ENCODE results near the gene MUC2.
A peak's percentile ranks its signal among the peaks of the same experiment; 100 is the strongest.

The MUC2 gene

DNA sequence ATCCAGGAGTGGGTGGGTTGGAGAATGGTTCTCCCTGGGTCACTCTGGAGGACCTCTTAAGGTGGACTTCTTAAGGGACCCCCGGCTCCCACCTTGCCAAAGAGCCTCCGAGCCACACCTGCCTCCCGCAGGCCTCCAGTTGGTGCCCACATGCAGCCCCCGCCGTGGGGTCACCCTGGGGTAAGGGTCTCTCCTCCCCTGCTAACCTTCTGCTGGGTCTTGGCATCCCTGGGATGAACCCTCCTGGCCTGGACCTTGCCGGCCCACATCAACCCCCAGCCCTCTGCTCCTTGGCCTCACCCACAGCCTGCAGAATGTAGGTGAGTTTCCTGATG, 25.6 kb upstream of the MUC2 start:
- DNase-seq (ENCODE audit: low spot score): no peak
- Histone ChIP-seq H2AFZ (ENCODE audit: low read length) (no peak overlapping the region), H3K27me3 (ENCODE audit: control insufficient read depth in 3 of 3, insufficient read depth in 3 of 3, low read depth in 1 of 3, low read length in 3 of 3) (peaks cover 0 to 13% (median 0%) of the 10 kb centered on the region in 3 experiments), H4K91ac (ENCODE audit: low read depth, low read length, poor library complexity) (no peak overlapping the region), H3K79me1 (ENCODE audit: low read depth, low read length) (no peaks in the 10 kb centered on the region), H2AK5ac (ENCODE audit: low read depth, low read length) (no peak overlapping the region), H3K9me3 (replicated peaks in 1 of 2; ENCODE audit: control insufficient read depth in 2 of 2, insufficient read depth in 1 of 2, low read depth in 1 of 2, low read length in 2 of 2) (no peaks in the 10 kb centered on the region), H3K18ac (ENCODE audit: low read length) (peak overlapping the region; percentile 57), H3K4me2 (ENCODE audit: insufficient read depth, low read length, poor library complexity, severe bottlenecking) (no peak overlapping the region), H3K23ac (ENCODE audit: low read depth, low read length, poor library complexity) (no peak overlapping the region), H2BK15ac (ENCODE audit: low read length) (no peak overlapping the region), H3K4me3 (ENCODE audit: low read length in 2 of 2) (no peak overlapping the region), H3K4ac (ENCODE audit: low read length) (no peak overlapping the region), H3K36me3 (replicated peaks in 1 of 2; ENCODE audit: control insufficient read depth in 2 of 2, insufficient read depth in 2 of 2, low read length in 2 of 2) (no peaks in the 10 kb centered on the region), H3K27ac (replicated peaks; ENCODE audit: low read length) (no peak overlapping the region), H4K8ac (ENCODE audit: low read depth, low read length) (no peak overlapping the region), H2BK5ac (ENCODE audit: low read length) (no peak overlapping the region), H3K9ac (ENCODE audit: low read depth, low read length, poor library complexity) (no peak overlapping the region), H2BK12ac (ENCODE audit: low read length) (no peak overlapping the region), H3K14ac (ENCODE audit: low read length) (no peak overlapping the region), H3K4me1 (ENCODE audit: control insufficient read depth in 2 of 2, insufficient read depth in 1 of 2, low read depth in 1 of 2, low read length in 2 of 2) (peaks cover 0 to 12% of the 10 kb centered on the region in 2 donors), H2BK120ac (ENCODE audit: low read depth, low read length) (peak overlapping the region; percentile 61)
- WGBS, 2 donors (ENCODE audit: extremely low coverage in 2 of 2, insufficient read length in 2 of 2, insufficient replicate concordance in 1 of 2): no CpG with 5 or more reads among the region's 6 CpGs

DNA sequence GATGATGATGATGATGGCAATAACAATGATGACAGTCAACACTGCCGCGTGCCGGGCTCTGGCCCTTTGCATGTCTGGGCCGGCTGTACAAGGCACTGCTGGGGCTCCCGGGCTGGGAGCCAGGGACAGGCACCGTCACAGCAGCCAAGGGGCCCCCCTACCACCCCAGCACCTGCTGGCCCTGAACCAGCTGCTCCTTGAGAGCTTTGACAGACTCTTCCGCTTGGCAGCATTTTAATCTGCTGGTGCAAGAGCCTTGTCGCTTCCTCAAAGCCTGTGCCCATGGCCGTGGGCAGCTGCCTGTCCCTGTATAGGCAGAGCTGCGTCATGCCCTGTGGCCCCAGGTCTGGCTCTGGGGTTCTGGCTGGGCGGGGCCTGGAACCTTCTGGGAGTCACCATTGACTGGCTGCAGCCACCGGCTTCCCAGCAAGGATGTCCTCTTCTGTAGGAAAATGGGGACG, 25.2 kb upstream of the MUC2 start:
- Histone ChIP-seq H4K91ac (ENCODE audit: low read depth, low read length, poor library complexity) (no peak overlapping the region), H2AK5ac (ENCODE audit: low read depth, low read length) (peak overlapping the region; percentile 100), H3K4me1 (ENCODE audit: control insufficient read depth in 2 of 2, insufficient read depth in 1 of 2, low read depth in 1 of 2, low read length in 2 of 2) (peaks cover 0 to 14% of the 10 kb centered on the region in 2 donors), H3K4ac (ENCODE audit: low read length) (peak overlapping the region; percentile 53), H3K36me3 (replicated peaks in 1 of 2; ENCODE audit: control insufficient read depth in 2 of 2, insufficient read depth in 2 of 2, low read length in 2 of 2) (no peaks in the 10 kb centered on the region), H3K4me3 (ENCODE audit: low read length in 2 of 2) (no peak overlapping the region), H3K79me1 (ENCODE audit: low read depth, low read length) (no peaks in the 10 kb centered on the region), H3K27ac (replicated peaks; ENCODE audit: low read length) (no peak overlapping the region), H2BK12ac (ENCODE audit: low read length) (no peak overlapping the region), H3K14ac (ENCODE audit: low read length) (no peak overlapping the region), H4K8ac (ENCODE audit: low read depth, low read length) (no peak overlapping the region), H2BK5ac (ENCODE audit: low read length) (peak overlapping the region; percentile 24), H3K9ac (ENCODE audit: low read depth, low read length, poor library complexity) (peak overlapping the region; percentile 44), H2BK15ac (ENCODE audit: low read length) (peak overlapping the region; percentile 98), H3K9me3 (replicated peaks in 1 of 2; ENCODE audit: control insufficient read depth in 2 of 2, insufficient read depth in 1 of 2, low read depth in 1 of 2, low read length in 2 of 2) (no peaks in the 10 kb centered on the region), H3K27me3 (ENCODE audit: control insufficient read depth in 3 of 3, insufficient read depth in 3 of 3, low read depth in 1 of 3, low read length in 3 of 3) (peaks cover 0 to 15% (median 0%) of the 10 kb centered on the region in 3 experiments), H2AFZ (ENCODE audit: low read length) (no peak overlapping the region), H3K23ac (ENCODE audit: low read depth, low read length, poor library complexity) (no peak overlapping the region), H3K18ac (ENCODE audit: low read length) (peak overlapping the region; percentile 48), H3K4me2 (ENCODE audit: insufficient read depth, low read length, poor library complexity, severe bottlenecking) (no peak overlapping the region), H2BK120ac (ENCODE audit: low read depth, low read length) (peak overlapping the region; percentile 61)
- DNase-seq (ENCODE audit: low spot score): no peak
- no CpG with 5 or more reads among the region's 13 CpGs for WGBS, 2 donors (ENCODE audit: extremely low coverage in 2 of 2, insufficient read length in 2 of 2, insufficient replicate concordance in 1 of 2)

DNA sequence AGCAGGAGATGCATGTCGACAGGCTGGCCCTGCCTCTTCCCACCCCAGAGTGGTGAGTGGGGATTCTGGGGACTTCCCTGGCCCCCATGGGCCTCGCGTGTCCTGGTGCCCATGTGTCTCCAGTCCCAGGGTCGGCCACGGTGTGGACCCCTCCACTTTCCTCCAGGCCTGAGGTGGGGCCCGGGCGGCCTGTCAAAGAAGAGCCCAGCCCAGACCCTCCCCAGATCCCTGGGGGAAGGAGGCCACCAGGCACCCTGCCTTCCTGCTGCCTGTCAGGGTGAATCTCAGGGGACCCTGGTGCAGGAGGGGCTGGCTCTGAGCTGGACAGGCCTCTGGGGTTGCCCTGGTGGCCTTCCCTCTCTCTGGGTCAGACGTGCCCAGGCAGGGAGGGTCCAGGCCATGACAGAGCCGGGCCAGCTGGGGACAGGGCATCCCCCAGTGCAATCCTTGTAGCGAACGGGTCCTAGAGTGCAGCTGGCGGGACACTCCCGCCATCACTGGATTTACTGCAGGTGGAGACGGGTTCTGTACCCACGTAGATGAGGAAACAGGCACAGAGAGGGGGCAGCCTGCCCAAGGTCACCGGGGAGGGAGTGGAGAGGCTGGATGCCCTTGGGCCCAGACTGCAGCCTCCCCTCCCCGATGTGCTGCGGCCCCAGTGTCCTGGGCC, 24.6 kb upstream of the MUC2 start:
- Histone ChIP-seq H3K23ac (ENCODE audit: low read depth, low read length, poor library complexity) (peak overlapping the region; percentile 89), H2BK5ac (ENCODE audit: low read length) (peak overlapping the region; percentile 75), H3K27me3 (ENCODE audit: control insufficient read depth in 3 of 3, insufficient read depth in 3 of 3, low read depth in 1 of 3, low read length in 3 of 3) (peaks cover 0 to 18% (median 0%) of the 10 kb centered on the region in 3 experiments), H3K4me3 (ENCODE audit: low read length in 2 of 2) (no peak overlapping the region), H3K36me3 (replicated peaks in 1 of 2; ENCODE audit: control insufficient read depth in 2 of 2, insufficient read depth in 2 of 2, low read length in 2 of 2) (no peaks in the 10 kb centered on the region), H4K91ac (ENCODE audit: low read depth, low read length, poor library complexity) (peak overlapping the region; percentile 53), H2AFZ (ENCODE audit: low read length) (no peak overlapping the region), H2BK15ac (ENCODE audit: low read length) (peak overlapping the region; percentile 98), H2AK5ac (ENCODE audit: low read depth, low read length) (peak overlapping the region; percentile 100), H3K27ac (replicated peaks; ENCODE audit: low read length) (no peak overlapping the region), H2BK12ac (ENCODE audit: low read length) (peak overlapping the region; percentile 73), H3K9ac (ENCODE audit: low read depth, low read length, poor library complexity) (peak overlapping the region; percentile 60), H4K8ac (ENCODE audit: low read depth, low read length) (no peak overlapping the region), H3K14ac (ENCODE audit: low read length) (no peak overlapping the region), H3K18ac (ENCODE audit: low read length) (peak overlapping the region; percentile 85), H3K79me1 (ENCODE audit: low read depth, low read length) (no peaks in the 10 kb centered on the region), H3K4me2 (ENCODE audit: insufficient read depth, low read length, poor library complexity, severe bottlenecking) (no peak overlapping the region), H2BK120ac (ENCODE audit: low read depth, low read length) (peak overlapping the region; percentile 47), H3K9me3 (replicated peaks in 1 of 2; ENCODE audit: control insufficient read depth in 2 of 2, insufficient read depth in 1 of 2, low read depth in 1 of 2, low read length in 2 of 2) (no peaks in the 10 kb centered on the region), H3K4me1 (ENCODE audit: control insufficient read depth in 2 of 2, insufficient read depth in 1 of 2, low read depth in 1 of 2, low read length in 2 of 2) (peaks cover 0 to 14% of the 10 kb centered on the region in 2 donors), H3K4ac (ENCODE audit: low read length) (peak overlapping the region; percentile 93)
- no peak for DNase-seq (ENCODE audit: low spot score)
- no CpG with 5 or more reads among the region's 18 CpGs for WGBS, 2 donors (ENCODE audit: extremely low coverage in 2 of 2, insufficient read length in 2 of 2, insufficient replicate concordance in 1 of 2)

DNA sequence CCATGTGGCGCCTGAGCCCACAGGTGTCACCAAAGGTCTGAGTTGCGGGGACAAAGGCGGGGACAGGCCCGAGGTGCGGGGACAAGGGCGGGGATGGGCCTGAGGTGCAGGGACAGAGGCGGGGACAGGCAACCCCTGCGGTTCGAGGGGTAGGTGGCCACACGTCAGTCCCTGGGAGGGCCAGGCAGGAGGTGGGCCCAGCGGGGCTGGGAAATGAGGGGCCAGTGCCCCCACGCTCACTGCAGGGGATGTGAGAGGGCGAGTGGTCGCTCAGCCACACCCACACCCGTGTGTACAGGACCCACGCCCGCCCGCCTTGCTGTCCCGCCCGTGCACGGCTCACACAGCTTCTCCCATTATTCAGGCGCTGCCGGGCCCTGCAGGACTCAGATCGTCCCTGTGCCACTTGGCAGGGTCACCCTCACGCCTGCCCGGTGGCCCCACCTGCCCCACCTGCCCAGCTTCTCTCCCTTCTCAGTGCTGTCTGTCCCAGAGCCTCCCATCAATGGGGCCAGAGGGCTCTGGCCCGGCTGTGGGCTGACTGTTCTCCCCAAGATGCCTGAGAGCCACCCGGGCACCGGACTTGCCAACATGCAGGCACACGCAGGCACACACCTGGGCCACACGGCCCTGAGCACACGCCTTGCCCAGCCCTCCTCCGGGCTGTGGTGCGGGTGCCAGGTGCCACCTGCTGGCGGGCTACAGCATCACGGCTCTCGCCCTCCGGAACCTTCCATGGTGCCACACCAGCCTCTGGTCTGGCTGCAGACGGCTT, 23.9 kb upstream of the MUC2 start:
- no peak overlapping the region for H3K4me2 ChIP-seq (ENCODE audit: insufficient read depth, low read length, poor library complexity, severe bottlenecking)
- peak overlapping the region; percentile 60 for H3K9ac ChIP-seq (ENCODE audit: low read depth, low read length, poor library complexity)
- peak overlapping the region; percentile 97 for H3K4ac ChIP-seq (ENCODE audit: low read length)
- no peaks in the 10 kb centered on the region for H3K36me3 ChIP-seq (replicated peaks in 1 of 2; ENCODE audit: control insufficient read depth in 2 of 2, insufficient read depth in 2 of 2, low read length in 2 of 2)
- H4K8ac ChIP-seq (ENCODE audit: low read depth, low read length): peak overlapping the region; percentile 6
- no peak overlapping the region for H3K4me3 ChIP-seq (ENCODE audit: low read length in 2 of 2)
- H2BK120ac ChIP-seq (ENCODE audit: low read depth, low read length): peak overlapping the region; percentile 72
- peak; percentile 52 for DNase-seq (ENCODE audit: low spot score)
- H3K23ac ChIP-seq (ENCODE audit: low read depth, low read length, poor library complexity): peak overlapping the region; percentile 89
- no peaks in the 10 kb centered on the region for H3K9me3 ChIP-seq (replicated peaks in 1 of 2; ENCODE audit: control insufficient read depth in 2 of 2, insufficient read depth in 1 of 2, low read depth in 1 of 2, low read length in 2 of 2)
- H2BK15ac ChIP-seq (ENCODE audit: low read length): peak overlapping the region; percentile 98
- H2AFZ ChIP-seq (ENCODE audit: low read length): peak overlapping the region; percentile 71
- H2BK12ac ChIP-seq (ENCODE audit: low read length): peak overlapping the region; percentile 97
- H2BK5ac ChIP-seq (ENCODE audit: low read length): peak overlapping the region; percentile 75
- no peak overlapping the region for H3K27ac ChIP-seq (replicated peaks; ENCODE audit: low read length)
- peak overlapping the region; percentile 22 for H4K91ac ChIP-seq (ENCODE audit: low read depth, low read length, poor library complexity)
- peak overlapping the region; percentile 94 for H3K18ac ChIP-seq (ENCODE audit: low read length)
- no CpG with 5 or more reads among the region's 39 CpGs for WGBS, 2 donors (ENCODE audit: extremely low coverage in 2 of 2, insufficient read length in 2 of 2, insufficient replicate concordance in 1 of 2)
- H3K79me1 ChIP-seq (ENCODE audit: low read depth, low read length): no peaks in the 10 kb centered on the region
- H3K4me1 ChIP-seq (ENCODE audit: control insufficient read depth in 2 of 2, insufficient read depth in 1 of 2, low read depth in 1 of 2, low read length in 2 of 2): peaks cover 0 to 14% of the 10 kb centered on the region in 2 donors
- peaks cover 0 to 23% (median 0%) of the 10 kb centered on the region in 3 experiments for H3K27me3 ChIP-seq (ENCODE audit: control insufficient read depth in 3 of 3, insufficient read depth in 3 of 3, low read depth in 1 of 3, low read length in 3 of 3)
- peak overlapping the region; percentile 56 for H3K14ac ChIP-seq (ENCODE audit: low read length)
- H2AK5ac ChIP-seq (ENCODE audit: low read depth, low read length): peak overlapping the region; percentile 100

Measured in neuronal stem cell (in vitro differentiated cells).